ENCODE measurements around the gene IP6K3.

Gene IP6K3

DNA sequence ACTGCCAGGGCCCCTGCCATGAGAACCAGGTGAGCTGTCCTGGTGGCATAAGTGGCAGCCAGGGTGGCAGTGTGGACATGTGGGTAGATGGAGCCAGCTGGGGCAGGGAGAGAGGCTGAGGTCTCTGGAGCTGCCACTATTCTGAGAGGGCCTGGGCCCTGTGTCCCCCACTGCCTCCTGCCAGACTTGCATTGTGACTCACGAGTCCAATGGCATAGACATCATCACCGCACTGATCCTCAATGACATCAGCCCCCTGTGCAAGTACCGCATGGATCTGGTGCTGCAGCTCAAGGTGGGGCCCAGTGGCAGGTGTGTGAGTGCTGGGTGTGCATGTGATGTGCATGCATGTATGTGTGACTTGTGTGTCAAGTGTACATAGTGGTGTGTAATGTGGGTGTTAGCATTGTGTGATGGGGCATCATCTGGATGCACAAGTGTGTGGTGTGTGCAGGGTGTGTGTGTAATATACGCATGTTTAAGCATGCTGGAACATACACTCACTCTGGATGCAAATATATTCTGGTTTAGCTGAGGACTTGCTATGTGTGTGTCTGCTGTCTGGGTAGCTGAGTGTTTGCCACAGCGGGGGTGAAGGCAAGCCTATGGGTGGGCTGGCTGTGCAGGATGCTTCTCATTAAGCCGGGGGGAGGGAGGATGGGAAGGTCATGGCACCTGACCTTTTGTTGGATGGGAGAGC is 60.3 kb downstream of the IP6K3 start:
- no peak overlapping the region for H3K27ac Mint-ChIP-seq
- H3K4me3 Mint-ChIP-seq, result no peak overlapping the region
- TF ChIP-seq, protein P1, sequence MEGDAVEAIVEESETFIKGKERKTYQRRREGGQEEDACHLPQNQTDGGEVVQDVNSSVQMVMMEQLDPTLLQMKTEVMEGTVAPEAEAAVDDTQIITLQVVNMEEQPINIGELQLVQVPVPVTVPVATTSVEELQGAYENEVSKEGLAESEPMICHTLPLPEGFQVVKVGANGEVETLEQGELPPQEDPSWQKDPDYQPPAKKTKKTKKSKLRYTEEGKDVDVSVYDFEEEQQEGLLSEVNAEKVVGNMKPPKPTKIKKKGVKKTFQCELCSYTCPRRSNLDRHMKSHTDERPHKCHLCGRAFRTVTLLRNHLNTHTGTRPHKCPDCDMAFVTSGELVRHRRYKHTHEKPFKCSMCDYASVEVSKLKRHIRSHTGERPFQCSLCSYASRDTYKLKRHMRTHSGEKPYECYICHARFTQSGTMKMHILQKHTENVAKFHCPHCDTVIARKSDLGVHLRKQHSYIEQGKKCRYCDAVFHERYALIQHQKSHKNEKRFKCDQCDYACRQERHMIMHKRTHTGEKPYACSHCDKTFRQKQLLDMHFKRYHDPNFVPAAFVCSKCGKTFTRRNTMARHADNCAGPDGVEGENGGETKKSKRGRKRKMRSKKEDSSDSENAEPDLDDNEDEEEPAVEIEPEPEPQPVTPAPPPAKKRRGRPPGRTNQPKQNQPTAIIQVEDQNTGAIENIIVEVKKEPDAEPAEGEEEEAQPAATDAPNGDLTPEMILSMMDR (IDR thresholded peaks at IDR 0.05), result no peak

DNA sequence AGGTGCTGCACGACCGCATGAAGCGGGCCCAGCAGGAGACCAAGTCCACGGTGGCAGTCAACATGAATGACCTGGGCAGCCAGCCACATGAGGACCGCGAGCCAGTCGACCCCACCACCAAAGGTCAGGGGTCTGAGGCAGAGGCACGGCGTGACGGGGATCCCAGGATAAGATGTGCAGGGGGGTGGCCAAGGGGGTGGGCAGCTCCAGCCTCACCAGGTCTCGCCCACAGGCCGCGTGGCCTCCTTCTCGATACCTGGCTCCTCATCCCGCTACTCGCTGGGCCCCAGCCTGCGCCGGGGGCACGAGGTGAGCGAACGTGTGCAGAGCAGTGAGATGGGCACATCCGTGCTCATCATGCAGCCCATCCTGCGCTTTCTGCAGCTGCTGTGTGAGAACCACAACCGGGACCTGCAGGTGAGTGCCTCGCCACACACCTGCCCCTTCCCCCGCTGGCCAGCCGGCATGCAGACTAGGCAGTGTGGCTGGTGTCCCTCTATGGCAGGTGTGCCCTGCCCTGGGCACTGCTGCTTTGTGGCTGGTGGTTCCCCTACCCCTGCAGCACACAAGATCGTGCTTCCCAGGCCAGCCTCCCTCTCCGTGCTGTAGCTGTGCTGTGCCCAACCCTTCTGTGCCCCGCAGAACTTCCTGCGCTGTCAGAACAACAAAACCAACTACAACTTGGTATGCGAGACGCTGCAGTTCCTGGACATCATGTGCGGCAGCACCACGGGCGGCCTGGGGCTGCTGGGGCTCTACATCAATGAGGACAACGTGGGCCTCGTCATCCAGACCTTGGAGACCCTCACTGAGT is 61.1 kb downstream of the IP6K3 start:
- H3K9me3 Mint-ChIP-seq, result no peaks in the 10 kb centered on the region
- peaks cover 13% of the 10 kb centered on the region for H3K4me1 Mint-ChIP-seq
- no peak for DNase-seq
- TF ChIP-seq, protein P1 (IDR thresholded peaks at IDR 0.05), result no peak
- no peaks in the 10 kb centered on the region for H3K27me3 Mint-ChIP-seq (ENCODE audit: low read depth, poor library complexity)
- no peak overlapping the region for H3K27ac Mint-ChIP-seq
- H3K4me3 Mint-ChIP-seq, result no peak overlapping the region
- H3K36me3 Mint-ChIP-seq (ENCODE audit: low read depth), result no peaks in the 10 kb centered on the region

More for the DNA sequence above, 60.3 kb downstream of the IP6K3 start:
- Mint-ChIP-seq H3K9me3 (no peaks in the 10 kb centered on the region), H3K36me3 (ENCODE audit: low read depth) (peaks cover 5% of the 10 kb centered on the region), H3K4me1 (peaks cover 13% of the 10 kb centered on the region), H3K27me3 (ENCODE audit: low read depth, poor library complexity) (peaks cover 2% of the 10 kb centered on the region)
- DNase-seq, result no peak

DNA sequence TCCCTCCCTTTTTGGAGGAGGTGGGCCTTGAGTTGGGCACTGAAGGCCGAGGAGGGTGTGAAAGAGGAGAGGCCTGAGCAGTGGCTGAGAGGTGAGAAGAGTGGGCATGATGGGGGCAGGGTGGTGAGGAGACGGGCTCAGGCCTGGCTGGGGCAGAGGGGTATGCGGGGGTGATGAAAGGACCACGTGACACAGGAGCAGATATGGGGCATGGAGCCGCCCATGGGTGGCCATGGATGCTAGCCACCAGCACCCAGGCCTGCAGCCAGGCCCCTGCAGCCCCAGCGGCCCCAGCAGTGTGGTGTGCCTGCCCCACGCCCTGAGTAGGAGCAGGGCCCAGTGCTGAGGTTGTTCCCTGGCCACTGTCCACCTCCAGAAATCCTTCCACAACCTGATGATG is 61.7 kb downstream of the IP6K3 start:
- no peak overlapping the region for H3K4me3 Mint-ChIP-seq
- TF ChIP-seq, protein P1 (IDR thresholded peaks at IDR 0.05), result no peak
- no peaks in the 10 kb centered on the region for H3K27me3 Mint-ChIP-seq (ENCODE audit: low read depth, poor library complexity)
- peaks cover 13% of the 10 kb centered on the region for H3K4me1 Mint-ChIP-seq
- no peaks in the 10 kb centered on the region for H3K9me3 Mint-ChIP-seq
- no peaks in the 10 kb centered on the region for H3K36me3 Mint-ChIP-seq (ENCODE audit: low read depth)
- H3K27ac Mint-ChIP-seq, result no peak overlapping the region
- no peak for DNase-seq

DNA sequence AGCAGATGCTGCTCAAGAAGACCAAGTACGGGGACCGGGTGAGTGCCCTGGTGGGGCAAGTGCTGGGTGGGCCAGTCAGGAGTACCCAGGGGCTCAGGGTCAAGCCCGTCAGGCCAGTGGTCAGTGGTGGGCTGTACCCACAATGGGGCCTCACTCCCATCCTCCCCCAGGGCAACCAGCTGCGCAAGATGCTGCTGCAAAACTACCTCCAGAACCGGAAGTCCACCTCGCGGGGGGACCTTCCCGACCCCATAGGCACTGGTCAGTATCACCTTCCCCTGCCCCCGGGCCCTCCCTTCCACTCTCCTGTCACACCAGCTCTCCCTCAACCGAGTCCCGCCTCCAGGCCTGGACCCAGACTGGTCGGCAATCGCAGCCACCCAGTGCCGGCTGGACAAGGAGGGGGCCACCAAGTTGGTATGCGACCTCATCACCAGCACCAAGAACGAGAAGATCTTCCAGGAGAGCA is 62.2 kb downstream of the IP6K3 start:
- no peaks in the 10 kb centered on the region for H3K27me3 Mint-ChIP-seq (ENCODE audit: low read depth, poor library complexity)
- H3K36me3 Mint-ChIP-seq (ENCODE audit: low read depth), result no peaks in the 10 kb centered on the region
- no peak overlapping the region for H3K4me3 Mint-ChIP-seq
- H3K9me3 Mint-ChIP-seq, result no peaks in the 10 kb centered on the region
- no peak for DNase-seq
- TF ChIP-seq, protein P1 (IDR thresholded peaks at IDR 0.05), result no peak
- H3K4me1 Mint-ChIP-seq, result peaks cover 13% of the 10 kb centered on the region
- H3K27ac Mint-ChIP-seq, result no peak overlapping the region

DNA sequence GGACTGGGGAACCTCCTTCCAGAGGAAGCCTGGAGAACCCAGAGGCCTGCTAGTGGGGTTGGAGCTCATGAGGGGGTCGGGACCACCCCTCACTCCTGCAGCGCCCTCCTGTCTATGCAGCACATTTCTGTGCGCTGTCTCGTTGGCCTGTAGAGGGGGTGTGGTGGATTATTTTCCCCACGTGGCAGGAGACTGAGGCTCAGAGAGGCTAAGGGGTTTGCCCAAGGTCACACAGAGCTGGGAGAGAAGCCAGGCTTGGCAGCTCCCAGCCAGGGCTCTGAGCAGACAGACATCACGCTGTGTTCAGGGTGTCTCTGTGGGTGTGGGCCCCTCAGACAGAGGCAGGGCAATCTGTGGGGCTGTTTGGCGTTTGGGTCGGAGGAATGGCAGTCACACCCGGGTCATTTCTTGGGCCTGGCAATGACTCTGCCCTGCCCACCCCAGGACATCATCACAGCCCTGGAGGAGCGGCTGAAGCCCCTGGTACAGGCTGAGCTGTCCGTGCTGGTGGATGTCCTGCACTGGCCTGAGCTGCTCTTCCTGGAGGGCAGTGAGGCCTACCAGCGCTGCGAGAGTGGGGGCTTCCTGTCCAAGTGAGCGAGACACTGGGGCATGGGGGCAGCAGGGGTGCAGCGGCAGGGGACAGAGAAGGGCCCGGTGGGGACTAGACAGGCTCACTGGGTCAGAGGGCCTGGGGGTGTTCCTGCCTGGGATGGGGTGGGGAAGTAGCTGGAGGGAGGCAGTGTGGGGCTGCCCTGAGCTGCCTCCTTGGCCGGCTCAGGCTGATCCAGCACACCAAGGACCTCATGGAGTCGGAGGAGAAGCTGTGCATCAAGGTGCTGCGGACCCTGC is 62.9 kb downstream of the IP6K3 start:
- TF ChIP-seq, protein P1 (IDR thresholded peaks at IDR 0.05), result no peak
- peaks cover 16% of the 10 kb centered on the region for H3K4me1 Mint-ChIP-seq
- no peaks in the 10 kb centered on the region for H3K36me3 Mint-ChIP-seq (ENCODE audit: low read depth)
- peak overlapping the region; percentile 45 for H3K27ac Mint-ChIP-seq
- no peaks in the 10 kb centered on the region for H3K27me3 Mint-ChIP-seq (ENCODE audit: low read depth, poor library complexity)
- no peaks in the 10 kb centered on the region for H3K9me3 Mint-ChIP-seq
- DNase-seq, result no peak
- H3K4me3 Mint-ChIP-seq, result no peak overlapping the region

Data from nephron progenitor cell (in vitro differentiated cells).